HG03432 (cell line): ENCODE measurements around the gene CARD11.
A peak's percentile ranks its signal among the peaks of the same experiment; 100 is the strongest.

Experiments used
- ATAC-seq: cut with Tn5 transposase; IDR thresholded peaks from one replicate; pipeline ENCODE4 v1.9.1; 2021; ENCODE audit warnings: mild to moderate bottlenecking, moderate library complexity; ENCODE audit not compliant: unreplicated experiment

The CARD11 gene

GRCh38 chr7:3043544-3044371 is at the start of gene CARD11:
Gene CARD11, minus strand, starts transcription at chr7:3043867. Its CDS starts 85,361 bp downstream, at chr7:2958506.
- peak; percentile 44 for ATAC-seq

DNA sequence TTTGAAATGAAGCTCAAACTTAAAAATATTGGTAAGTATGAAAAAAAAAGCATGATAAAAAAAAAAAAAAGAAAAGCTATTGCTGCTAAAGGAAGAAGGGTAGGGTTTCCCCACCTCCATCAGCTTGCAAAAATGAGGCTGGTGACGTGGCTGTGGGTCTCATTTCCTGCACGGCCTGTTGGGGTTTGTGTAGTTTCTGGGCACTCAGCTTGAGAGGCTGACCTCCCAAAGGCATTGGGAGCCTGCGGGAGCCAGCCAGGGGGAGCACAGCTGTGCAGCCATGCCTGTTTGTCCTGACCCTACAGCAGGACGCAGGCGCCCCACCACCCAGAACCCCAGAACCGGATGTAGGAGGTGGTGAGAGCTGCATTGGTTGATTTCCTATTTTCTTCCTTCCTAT is 48.8 kb upstream of the CARD11 start:
- peak; percentile 83 for ATAC-seq

- ATAC-seq = no peak
Measured at GRCh38 chr7:3091631-3092030, 48.0 kb upstream of the CARD11 start.

DNA sequence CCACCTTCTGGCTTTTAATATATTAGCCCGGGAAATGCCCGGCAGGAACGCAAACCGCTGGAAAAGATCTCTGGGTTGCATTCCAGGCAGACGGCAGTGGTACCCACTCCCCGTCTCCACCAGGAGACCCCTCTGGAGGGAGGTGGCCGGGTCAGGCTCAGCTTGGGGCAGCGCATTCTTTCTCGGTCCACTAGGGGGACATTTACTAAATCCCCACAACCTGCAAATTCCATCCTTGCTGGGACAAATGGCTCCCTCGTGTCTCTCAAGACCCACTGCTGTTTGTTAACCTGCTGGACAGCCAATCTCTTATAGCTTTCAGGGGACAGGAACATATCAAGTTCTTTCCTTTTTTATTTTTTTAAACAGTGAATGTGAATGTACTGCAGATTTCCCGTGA is 45.8 kb upstream of the CARD11 start:
- ATAC-seq = no peak

GRCh38 chr7:3087243-3087755 is 43.6 kb upstream of the CARD11 start:
- no peak for ATAC-seq

DNA sequence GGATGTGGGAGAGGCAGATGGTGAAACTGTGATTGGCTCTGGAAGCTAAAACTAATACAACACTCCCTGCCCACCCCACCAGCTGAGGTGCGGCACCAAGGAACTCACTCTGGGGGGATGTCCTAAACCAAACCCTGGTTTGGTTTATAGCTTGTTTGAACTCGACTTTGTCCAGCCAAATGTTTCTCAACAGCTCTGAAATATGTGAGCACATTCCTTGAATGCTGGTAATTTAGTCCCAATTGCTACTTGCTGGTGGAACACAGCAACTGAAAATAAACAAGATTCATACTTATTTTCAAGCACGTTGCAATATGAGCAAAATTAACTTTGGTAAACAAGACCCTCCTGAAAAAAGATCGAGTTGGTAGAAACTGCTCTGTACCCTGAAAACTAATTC is 39.7 kb upstream of the CARD11 start:
- ATAC-seq = no peak

GRCh38 chr7:3082831-3083230 is 39.2 kb upstream of the CARD11 start:
- ATAC-seq = no peak

- ATAC-seq = no peak
Measured at GRCh38 chr7:3082386-3082785, 38.7 kb upstream of the CARD11 start.

- no peak for ATAC-seq
Measured at GRCh38 chr7:3080106-3080505, 36.4 kb upstream of the CARD11 start.

DNA sequence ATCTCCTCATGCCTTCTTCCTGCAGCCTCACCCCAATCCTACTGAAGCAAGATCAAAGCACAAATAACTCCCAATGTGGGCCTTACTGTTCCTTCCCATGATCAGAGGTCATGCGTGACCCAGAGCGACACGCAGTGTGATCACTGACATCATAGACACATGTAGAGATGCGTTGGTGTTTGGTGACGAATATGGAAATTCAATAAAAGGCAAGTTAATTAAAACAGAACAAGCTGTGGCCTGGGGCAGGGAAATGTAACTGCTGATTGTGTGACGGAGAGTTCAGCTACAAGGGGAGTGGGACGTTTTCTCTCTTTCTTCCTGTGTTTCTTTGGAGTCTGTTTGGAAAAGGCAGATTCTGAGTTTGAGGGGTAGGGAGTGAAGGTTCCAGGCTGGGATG is 34.8 kb upstream of the CARD11 start:
- ATAC-seq = peak; percentile 46

- no peak for ATAC-seq
Measured at GRCh38 chr7:3076700-3077099, 33.0 kb upstream of the CARD11 start.

DNA sequence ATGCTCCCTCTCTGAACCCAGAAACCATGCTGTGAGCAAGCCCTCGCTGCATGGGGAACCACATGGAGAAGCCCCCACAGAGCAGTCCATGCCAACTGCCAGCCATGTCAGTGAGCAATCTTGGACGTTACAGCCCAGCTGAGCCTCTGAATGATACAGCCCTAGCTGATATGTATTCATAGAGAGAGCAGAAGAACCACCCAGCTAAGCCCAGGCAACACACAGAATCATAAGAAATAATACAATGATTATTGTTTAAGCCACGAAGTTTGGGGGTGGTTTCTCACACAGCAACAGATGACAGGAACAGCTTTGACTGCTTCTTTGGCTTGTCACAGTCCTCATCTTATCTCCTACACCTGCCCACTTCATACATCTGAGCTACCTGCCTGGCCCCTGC is 32.5 kb upstream of the CARD11 start:
- ATAC-seq = no peak

- ATAC-seq = no peak
Measured at GRCh38 chr7:3075441-3075840, 31.8 kb upstream of the CARD11 start.

DNA sequence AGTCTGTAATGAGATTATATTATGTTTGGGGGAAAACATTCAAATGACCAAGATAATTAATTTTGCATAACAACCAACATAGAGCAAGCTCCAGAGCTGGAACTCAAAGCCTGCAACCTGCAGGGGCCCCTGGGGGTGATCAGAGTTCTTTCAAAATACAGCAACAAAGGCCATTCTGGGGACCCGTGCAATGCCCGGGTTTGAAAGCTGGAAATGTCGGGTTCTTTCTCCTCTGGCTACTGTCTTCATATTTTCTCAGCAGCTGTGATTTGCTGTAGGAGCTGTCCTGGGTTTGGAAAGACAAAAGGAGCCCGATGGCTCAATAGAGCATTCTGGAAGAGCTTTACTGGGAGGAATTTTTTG is 30.8 kb upstream of the CARD11 start:
- ATAC-seq = no peak

- no peak for ATAC-seq
Measured at GRCh38 chr7:3073763-3074458, 30.2 kb upstream of the CARD11 start.

- no peak for ATAC-seq
Measured at GRCh38 chr7:3070908-3071307, 27.2 kb upstream of the CARD11 start.

DNA sequence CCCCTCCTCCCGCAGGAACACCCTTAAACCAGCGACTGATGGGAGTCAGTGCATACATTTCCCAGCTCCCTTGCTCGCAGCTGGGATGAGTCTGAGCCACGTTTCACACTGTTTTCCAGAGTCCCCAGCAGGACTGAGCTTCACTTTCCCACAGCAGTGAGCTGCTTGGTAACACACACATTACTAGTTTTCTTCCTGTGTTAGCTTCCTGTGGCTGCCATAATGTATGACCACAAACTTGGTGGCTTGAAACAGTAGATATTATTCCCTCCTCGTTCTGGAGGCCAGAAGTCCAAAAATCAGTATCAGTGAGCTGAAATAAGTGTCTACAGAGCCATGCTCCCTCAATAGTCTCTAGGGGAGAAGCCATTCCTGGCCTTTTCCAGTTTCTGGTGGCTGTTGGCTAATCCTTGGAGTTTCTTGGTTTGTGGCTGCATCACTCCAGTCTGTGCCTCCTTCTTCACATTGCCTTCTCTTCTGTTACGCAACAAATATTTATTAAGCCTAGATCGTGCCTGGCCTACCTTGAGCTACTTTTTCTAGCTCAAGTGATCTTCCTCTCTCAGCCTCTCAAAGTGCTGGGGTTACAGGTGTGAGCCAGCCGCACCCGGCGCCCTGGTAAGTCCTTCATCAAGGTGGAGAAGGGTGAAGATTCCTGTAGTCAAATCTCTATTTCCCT is 26.2 kb upstream of the CARD11 start:
- ATAC-seq = no peak

DNA sequence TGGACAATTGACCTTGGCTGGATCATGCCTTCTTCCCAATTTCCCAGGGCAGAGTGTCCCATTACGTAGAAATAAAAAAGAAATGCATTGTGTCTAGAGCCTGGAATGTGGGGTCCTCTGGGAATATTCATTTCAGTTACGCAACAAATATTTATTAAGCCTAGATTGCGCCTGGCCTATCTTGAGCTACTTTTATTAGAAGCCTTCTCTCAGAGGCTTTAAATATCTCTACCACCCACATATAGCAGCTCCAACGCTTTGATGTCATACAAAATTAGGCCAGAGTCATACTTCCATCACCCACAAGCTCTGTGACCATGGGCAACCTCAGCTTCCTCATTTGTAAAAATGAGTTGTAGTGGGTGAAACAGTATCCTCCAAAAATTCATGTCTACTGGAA is 24.9 kb upstream of the CARD11 start:
- no peak for ATAC-seq

GRCh38 chr7:3067606-3068380 is 24.1 kb upstream of the CARD11 start:
- ATAC-seq = peak; percentile 24

DNA sequence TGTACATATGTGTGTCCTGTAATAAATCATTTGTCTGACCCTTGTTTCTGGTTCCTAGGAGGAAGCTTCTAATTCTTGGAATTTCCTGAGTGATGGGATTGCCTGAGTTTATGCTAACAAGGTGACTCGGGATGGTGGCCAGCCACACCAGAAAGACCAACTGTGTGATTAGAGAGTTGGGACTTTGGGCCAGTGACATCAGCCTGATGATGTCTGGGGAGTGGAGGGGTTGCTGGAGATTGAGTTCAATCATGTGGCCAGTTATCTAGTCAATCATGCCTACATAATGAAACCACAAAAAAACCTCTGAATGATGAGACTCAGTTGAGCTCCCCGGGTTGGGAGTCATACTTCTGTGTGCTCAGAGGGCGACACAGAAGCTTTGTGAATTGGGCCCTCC is 23.5 kb upstream of the CARD11 start:
- peak; percentile 34 for ATAC-seq

- ATAC-seq = no peak
Measured at GRCh38 chr7:3066506-3066905, 22.8 kb upstream of the CARD11 start.
